ENCODE data around the gene AMPH.

Gene AMPH

DNA sequence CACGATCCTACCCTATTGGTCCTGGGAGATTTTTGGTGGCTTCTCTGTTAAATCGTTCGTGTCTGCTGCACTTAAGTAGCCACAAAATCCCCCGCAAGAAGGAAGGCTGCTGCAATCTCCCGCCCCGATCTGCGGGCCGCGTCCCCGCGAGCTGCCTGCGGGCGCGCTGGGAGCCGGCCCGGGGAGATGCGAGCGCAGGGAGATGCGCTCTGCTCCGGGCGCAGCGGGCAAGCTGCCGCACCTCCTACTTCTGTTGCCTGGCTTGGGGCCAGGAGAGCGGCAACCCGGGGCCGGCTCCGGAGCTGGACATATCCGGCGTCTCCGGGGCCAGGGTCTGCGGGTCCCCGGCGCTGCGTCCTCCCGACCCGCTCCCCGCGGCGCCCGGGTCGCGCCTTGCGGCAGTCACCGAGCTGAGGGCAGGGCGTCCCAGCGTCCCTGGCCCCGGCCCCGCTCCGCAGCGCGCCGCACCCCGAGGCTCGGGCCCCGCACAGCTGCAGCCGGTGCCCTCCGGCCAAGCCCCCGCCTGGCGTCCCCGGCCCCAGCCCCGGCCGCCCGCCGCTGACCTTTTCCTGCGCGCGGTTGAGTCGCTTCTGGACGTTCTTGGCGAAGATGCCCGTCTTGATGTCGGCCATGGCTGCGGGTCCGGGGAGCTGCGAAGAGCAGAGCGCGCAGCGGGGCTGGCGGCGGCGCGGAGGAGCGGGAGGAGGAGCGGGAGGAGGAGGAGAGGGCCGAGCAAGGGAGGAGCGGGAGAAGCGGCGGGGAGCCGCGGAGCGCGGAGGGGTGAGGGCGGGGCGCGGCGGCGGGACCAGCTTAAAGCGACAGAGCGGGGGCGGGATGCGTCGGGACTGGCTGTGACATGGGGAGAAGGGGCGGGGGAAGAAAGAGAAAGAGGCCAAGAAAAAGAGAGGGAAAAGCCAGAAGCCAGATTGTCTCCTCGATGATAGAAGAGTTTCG, at the start of gene AMPH:
AMPH (minus strand) TSS at position 654 of the 954 bp plus-strand sequence; CDS start at position 632, 22 bp downstream.
- peak; percentile 36 to 39 for DNase-seq (ENCODE audit: low read depth in 2 of 2)

DNA sequence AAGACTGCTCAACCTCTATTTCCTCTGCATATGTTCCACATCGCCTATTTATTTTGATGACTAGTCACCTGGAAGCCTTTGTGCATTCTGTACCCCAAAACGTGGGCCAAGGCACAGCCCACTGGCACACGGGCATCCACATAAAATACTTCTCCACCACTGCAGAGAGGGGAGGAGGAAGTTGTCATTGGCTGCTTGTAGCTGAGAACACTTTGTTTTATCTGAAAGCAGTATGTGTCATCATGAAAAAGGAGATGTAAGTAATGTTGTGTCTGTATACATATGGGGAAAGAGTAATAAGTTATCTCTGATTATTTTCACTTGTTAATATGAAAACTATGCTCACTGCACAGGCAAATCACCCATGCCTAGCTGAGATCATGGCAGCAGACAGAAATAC, 48.2 kb upstream of the AMPH start:
- no peak for DNase-seq (ENCODE audit: low read depth in 2 of 2)

DNA sequence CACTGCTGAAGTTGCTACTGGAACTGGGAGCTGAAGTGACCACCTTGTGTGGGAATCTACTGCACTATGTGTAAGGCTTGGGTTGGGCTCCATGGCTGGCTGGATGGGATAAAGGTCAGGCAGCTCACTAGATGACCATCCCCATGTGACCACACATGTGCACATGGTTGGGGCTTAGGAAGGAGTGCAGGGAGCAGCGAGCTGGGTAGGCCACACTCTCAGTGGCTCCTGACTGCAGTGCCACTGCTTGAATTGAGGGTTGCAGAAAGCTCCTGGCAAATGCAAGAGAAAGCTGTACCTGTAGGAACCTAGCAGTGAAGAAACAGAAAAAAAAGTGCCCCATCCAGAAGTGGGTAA, 47.5 kb upstream of the AMPH start:
- no peak for DNase-seq (ENCODE audit: low read depth in 2 of 2)

DNA sequence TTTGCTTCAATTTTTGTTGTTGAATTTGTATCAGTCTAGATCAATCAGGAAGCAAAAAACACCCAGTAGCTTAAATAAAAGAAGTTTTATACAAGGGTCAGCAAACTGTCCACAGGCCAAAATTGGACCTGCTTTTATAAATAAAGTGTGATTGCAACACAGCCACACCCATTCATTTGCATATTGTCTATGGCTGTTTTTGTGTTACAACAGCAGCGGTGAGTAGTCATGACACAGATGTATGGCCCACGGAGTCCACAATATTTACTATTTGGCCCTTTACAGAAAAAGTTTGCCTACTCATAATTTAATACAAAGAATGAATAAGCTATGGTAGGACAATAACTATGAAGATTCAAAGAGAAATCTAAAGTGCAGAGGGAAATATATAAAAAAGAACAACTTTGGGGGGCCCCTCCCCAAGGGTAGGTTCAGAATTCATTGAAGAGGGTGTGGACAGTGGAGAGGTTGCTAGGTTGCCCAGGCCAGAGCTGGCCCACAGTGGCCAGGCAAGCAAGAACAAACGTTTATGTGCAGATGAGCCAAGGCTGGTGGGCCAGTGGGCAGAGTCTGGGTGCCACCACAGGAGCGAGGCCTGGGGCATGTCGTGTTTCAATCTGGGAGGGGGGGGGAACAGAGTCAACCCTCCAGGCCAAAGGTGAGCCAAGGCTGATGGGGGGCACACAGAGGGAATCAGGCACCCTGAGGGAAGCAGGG, 47.0 kb upstream of the AMPH start:
- DNase-seq (ENCODE audit: low read depth in 2 of 2): no peak

DNA sequence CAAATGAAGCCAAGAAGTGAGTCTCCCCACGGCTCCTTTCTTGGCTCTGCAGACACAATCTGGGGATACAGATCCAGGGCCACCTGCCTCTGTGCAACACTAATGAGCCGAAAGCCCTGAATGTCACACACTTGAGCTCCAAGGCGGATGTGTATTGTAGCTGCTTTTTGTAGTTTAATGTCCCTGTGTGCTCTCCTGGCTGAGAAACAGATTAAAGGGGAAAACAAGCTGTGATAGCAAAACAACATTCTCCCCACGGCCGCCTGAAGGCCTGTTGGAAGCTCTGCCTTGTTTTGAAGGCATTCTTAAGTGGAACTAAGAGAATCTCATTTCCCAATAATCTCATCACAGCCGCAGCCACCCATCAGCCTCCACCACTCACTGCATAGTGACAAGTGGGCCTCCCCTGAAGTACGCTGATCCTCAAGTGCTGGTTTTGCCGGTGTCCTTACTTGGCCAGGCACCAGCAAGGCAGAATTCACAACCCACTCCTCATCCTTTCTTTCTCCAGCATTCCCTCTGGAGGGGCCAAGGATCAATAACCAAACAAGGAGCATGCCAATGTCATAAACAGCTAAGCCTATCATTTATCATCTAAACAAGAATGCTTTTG, 44.4 kb upstream of the AMPH start:
- no peak for DNase-seq (ENCODE audit: low read depth in 2 of 2)

DNA sequence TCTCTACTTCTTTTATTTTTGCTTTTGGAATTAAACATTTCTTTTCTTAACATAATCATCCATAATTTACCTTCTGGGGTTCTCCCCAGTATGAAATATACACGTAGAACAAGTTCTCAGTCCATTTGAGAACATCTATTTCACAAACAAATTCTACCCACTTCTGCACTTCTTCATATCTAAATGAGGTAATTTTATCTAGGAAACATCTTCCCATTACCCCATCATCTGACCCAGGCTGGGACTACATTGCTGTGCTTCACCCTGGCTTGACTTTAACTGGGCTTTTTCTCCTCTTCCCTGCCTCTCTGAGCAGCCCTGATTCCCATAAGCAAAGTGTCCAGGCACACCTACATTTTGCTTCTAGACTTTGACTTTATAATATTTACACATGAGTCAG, 43.3 kb upstream of the AMPH start:
- DNase-seq (ENCODE audit: low read depth in 2 of 2): no peak

DNA sequence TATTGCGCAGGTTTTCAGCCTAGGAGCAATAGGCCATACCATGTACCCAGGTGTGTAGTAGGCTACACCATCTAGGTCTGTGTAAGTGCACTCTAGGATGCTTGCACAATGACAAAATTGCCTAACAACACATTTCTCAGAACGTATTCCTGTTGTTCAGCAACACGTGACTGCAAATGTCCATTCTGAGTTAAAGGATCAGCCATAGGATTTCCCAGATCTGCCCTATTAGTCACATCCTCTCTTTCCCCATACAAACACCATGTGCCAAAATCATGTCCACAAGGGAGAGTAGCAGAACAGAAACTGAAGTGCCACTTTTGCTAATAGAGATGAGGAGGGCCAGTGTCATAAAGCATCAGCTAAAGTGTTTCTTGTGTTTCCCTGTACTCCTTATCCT, 42.6 kb upstream of the AMPH start:
- peak; percentile 40 to 41 for DNase-seq (ENCODE audit: low read depth in 2 of 2)

DNA sequence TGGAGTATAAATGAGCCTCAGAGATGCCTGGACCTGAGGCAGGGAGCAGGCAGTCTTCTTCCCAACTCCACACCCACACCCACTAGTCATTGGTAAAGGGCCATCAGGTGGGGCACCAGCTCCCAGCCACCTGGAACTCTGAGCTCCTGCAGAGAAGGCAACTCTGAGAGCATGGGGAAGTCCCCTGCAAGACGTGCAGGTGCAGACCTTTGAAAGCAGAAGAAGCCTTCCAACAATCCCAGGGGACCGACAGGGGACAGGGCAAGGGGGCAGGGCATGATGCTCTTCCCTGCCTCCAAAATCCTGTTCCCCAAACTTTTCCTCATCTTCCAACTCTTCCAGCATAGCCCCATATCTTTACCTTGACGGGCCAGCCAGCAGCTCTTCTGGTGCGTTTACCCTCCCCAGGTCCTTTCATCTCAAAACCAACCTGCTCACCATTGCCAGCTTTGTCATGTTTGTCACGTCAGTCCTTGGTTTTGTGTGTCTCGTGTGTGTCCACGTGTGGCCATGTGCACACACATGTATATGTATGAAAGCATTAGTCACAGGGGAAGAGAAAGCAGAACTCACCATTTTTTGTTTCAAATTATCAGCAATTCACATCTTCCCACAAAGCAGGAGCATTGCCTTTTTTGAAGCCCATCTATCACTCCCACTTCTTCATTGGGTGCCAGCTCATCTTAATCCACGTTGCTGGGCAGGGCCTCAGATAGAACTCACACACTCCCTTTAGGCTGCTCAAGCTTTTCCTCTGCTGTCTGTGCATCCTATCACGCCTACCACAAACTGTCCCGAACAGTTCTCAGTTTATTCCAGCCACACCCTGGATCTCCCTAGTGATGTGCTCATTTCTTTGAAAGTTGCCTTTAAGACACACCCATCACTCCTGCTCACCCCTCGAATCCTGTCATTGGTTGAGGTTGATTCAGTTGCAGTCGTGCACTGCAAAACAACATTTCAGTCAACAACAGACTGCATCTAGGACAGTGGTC, 41.0 kb upstream of the AMPH start:
- no peak for DNase-seq (ENCODE audit: low read depth in 2 of 2)

DNA sequence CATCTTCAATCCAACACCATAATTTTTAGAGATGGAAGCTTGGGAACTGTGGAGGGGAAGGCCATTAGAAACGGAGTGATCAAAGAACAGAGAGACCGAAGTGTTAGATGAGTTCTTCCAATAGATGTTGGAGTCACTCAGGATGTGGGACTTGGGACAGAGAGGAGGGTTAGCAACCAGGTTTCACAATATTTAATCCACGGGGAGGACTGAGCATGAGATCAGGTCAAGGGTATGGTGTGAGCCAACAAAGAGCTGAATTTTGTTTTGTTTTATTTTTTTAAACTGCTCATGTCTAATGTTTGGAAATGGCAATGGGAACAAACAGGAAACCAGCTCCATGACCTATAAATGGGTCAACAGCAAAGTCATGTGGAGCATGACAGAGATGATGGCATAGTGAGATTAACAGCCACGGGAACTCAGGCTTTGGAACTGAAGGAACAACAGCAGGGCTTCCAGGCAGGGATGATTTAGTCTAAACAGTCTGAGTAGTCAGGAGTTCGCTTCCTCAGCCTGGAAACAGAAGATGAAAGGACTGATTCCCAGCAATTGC, 38.9 kb upstream of the AMPH start:
- DNase-seq (ENCODE audit: low read depth in 2 of 2): no peak

DNA sequence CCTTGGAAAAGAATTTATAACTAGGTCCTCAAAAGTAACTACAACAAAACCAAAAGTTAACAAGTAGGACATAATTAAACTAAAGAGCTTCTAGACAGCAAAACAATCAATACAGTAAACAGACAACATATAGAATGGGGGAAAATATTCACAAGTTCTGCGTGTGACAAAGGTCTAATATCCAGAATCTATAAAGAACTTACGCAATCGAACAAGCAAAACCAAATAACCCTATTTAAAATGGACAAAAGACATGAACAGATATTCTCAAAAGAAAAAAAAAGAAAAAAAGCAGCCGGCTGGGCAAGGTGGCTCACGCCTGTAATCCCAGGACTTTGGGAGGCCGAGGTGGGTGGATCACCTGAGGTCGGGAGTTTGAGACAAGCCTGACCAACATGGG, 33.8 kb upstream of the AMPH start:
- DNase-seq (ENCODE audit: low read depth in 2 of 2): no peak

DNA sequence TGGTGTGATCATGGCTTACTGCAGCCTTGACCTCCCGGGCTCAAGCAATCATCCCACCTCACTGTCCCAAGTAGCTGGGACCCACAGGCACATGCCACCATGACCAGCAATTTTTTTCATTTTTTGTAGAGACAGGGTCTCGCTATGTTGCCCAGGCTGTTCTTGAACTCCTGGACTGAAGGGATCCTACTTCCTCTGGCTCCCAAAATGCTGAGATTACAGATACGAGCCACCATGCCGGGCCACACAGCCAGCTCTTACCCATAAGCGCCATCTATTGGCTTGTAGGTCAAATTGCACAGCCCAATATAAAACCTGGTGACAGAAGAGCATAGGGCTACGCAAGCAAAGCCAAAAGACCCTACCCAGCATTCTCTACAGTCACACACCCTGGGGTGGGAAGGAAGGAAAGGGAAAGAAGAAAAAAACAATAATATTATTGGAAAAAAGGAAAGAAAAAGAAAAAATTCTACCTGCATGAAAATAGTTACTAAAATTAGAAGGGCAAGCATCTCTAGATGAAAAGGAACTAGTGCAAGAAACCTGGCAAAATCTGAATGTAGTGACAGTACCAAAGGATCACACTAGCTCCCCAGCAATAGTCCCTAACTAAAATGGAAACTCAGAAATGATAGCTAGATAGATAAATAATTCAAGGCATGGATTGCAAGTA, 29.4 kb upstream of the AMPH start:
- DNase-seq (ENCODE audit: low read depth in 2 of 2): peak in 1 of 2 experiments; percentile 13

DNA sequence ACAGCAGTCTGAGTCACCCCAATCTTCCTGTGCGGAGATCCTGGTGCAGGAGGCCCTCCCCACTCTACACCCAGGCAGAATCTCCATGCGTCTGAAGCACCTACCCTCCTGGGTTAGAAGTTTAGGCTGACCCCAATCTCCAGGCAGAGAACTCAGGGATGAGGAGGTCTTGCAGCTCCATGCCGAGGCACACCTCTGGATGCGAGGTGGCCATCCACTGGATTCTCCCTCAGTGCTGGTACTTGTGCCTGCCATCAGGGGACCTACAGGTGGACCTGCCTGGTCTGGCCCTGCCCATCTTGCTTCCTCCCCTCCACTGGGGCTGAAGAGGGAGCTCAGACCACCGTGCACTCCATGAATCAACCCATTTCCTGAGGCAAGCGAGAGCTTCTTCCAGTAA, 28.8 kb upstream of the AMPH start:
- no peak for DNase-seq (ENCODE audit: low read depth in 2 of 2)

DNA sequence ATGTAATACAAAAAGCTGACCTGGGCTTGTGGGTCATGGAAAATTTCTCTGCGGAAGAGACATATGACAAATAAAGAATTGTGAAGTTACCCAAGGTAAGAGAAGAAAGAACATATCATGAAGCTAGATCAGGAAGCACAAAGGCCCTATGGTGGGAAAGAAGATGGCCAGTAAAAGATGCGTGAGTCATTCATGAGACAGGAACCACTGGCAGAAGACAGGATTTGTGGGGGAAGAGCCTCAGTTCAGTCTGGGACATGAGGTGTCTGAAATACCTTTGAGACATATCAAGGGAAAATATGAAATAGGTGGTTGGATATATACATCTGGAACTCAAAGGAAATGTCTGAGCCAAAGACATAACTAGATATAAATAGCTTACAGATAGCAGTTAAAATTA, 27.7 kb upstream of the AMPH start:
- no peak for DNase-seq (ENCODE audit: low read depth in 2 of 2)

DNA sequence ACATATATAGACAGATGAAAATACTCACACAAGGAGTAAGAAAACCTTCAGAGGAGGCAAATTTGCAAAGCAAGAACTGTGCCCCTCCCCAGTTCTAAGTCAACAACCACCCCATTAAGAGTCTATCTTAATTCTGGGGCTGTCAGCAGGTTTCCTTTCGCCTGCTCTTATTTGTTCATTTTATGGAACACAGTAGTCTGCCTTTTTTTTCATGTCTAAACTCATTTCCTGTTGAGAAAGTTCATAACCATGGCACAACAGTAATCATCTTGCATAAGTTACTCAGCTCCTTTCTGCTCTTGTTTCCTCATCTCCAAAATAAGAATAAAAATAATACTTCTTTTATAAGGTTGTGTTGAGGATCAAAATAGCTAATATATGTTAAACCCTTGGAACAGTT, 25.8 kb upstream of the AMPH start:
- DNase-seq (ENCODE audit: low read depth in 2 of 2): peak; percentile 7 to 16

DNA sequence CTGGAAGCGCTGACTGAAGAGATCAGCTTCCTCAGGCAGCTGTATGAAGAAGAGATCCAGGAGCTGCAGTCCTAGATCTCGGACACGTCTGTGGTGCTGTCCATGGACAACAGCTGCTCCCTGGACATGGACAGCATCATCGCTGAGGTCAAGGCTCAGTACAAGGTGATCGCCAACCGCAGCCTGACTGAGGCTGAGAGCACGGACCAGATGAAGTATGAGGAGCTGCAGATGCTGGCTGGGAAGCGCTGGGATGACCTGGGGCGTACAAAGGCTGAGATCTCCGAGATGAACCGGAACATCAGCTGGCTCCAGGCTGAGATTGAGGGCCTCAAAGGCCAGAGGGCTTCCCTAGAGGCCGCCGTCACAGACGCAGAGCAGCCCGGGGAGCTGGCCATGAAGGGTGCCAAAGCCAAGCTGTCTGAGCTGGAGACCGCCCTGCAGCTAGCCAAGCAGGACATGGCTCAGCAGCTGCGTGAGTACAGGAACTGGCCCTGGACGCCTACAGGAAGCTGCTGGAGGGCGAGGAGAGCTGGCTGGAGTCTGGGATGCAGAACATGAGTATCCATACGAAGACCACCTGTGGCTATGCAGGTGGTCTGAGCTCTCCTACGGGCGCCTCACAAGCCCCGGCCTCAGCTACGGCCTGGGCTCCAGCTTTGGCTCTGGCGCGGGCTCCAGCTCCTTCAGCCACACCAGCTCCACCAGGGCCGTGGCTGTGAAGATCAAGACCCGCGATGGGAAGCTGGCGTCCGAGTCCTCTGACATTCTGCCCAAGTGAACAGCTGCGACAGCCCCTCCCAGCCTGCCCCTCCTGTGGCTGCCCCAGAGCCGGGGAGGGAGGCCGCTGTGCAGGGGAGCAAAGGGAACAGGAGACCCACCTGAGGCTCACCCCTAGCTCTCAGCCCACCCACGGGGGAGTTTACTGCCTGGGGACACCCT, 24.9 kb upstream of the AMPH start:
- DNase-seq (ENCODE audit: low read depth in 2 of 2): no peak

DNA sequence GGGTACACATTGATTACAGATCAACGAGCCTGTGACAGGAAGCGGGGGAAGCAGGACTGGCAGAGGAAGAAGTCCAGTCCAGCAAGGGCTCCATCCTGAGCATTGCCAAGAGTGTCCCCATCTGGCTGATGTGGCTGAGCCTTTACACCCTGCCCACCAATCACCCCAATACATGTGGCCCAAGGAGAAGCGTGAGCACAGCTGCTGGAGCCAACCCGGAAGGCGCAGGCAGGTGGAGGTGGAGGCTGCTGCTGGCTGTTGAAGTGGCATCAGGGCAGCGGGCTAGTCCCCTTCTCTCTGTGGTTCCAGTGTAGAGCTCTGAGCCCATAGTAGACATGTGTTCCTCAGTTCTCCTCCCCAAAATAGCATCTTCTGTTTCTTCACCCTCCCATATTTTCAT, 6.8 kb upstream of the AMPH start:
- DNase-seq (ENCODE audit: low read depth in 2 of 2): no peak

DNA sequence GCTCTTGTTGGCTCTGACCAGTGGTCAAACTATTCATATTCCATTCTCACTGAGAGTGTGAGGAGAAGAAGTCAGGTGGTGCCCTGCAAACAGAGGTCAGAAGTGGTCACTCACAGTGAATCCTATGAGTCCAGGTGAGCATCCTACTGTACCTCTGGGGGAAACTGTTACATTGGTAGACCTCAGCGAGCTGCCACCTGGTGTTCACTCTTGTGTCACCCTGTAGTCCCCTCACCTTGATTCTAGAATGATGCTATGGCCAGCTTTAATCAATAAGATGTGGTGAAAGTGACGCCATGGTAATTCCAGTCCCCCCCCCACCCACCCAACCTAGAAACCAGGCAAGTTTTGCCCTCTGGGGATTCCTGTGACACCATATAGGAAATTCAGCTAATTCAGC, 1.2 kb upstream of the AMPH start:
- DNase-seq (ENCODE audit: low read depth in 2 of 2): no peak

DNA sequence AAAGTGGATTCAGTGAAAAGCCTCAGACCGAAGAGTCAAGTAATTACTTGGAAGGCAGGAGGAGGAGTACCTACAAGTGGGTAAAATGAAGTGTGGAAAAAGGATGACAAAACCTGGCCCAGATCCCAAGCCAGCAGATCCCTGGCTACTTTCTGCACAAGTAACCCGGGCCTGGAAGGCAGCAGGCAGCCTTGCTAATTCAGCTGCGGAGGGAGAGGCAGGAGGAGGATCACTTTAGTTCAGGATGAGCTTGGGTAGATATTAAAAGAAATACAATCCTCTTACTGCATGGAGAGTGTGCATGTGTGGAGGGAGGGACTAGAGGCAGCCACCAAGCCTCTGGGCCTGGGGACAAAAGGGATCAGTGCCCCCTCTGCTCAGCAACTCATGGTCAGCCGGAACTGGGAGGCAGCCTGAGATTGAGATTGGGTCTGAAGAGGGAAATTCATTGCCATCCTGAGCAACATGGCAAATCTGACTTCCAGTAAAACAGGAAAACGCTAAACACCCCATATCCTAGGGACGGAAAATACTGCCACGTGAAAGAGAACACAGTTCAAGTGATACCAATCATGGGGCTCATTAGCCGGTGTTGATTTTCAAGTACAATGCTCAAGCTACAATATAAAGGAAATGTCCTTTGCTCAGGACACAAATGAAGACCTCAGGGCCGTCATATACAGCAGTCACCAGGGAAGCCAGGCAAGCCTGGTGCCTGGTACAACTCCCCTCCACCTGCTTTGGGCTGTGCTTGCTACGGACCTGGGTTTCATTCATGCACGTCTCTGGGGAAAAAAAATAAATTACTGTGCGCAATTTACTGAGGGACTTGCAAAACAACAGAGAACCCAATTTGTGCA, 1.3 kb downstream of the AMPH start:
- DNase-seq (ENCODE audit: low read depth in 2 of 2): no peak
